Activated T-cell treated with anti-CD3 and anti-CD28 coated beads, Interleukin-2, amount 50 U/mL, for 4 hours (primary cell): ENCODE measurements around the gene SLC27A6. TPM values are rescaled to one million over a fixed set of nuclear protein-coding genes. Genes with fewer than 3 reads are reported as not detected.

Experiments
- ATAC-seq, 2 donors: fragments of 200-7000 bp; cut with Tn5 transposase; one replicate each; pipeline ENCODE4 v1.10.0; 2021
- DNase-seq: peaks from one replicate; pipeline ENCODE4 v3.0.0-alpha.2; 2020
- H3K27me3 Mint-ChIP-seq: one replicate; pipeline ENCODE4 v1.8.0; 2021; ENCODE audit warnings: low read depth, mixed read lengths
- H3K36me3 Mint-ChIP-seq: one replicate; pipeline ENCODE4 v1.8.0; 2022; ENCODE audit warnings: mixed read lengths; ENCODE audit not compliant: insufficient read depth
- H3K4me1 Mint-ChIP-seq: one replicate; pipeline ENCODE4 v1.8.0; 2021; ENCODE audit warnings: low read depth, mixed read lengths
- H3K4me3 Mint-ChIP-seq: one replicate; pipeline ENCODE4 v1.8.0; 2021; ENCODE audit warnings: mild to moderate bottlenecking, moderate library complexity, mixed read lengths
- H3K9me3 Mint-ChIP-seq: one replicate; pipeline ENCODE4 v1.8.0; 2021; ENCODE audit warnings: mixed read lengths
- total RNA-seq, 3 donors: library from RNA; stranded (reverse); gene quantifications; one replicate each; pipeline ENCODE4 v1.2.1, GENCODE V29; 2021

Gene SLC27A6
- total RNA-seq, 3 donors from 2014 or later: not detected

- ATAC-seq: no peak
- DNase-seq: no peak
- Mint-ChIP-seq H3K4me3 (no peak overlapping the region), H3K27me3 (peaks cover 3% of the 10 kb centered on the region), H3K9me3 (no peaks in the 10 kb centered on the region), H3K36me3 (no peaks in the 10 kb centered on the region), H3K4me1 (no peaks in the 10 kb centered on the region)
Measured at GRCh38 chr5:129063483-129064113, 98.3 kb downstream of the SLC27A6 start.

GRCh38 chr5:129065721-129066120 is 100.4 kb downstream of the SLC27A6 start:
- H3K4me3 Mint-ChIP-seq: no peak overlapping the region
- no peaks in the 10 kb centered on the region for H3K4me1 Mint-ChIP-seq
- no peaks in the 10 kb centered on the region for H3K9me3 Mint-ChIP-seq
- ATAC-seq: no peak
- H3K27me3 Mint-ChIP-seq: peaks cover 3% of the 10 kb centered on the region
- no peak for DNase-seq
- H3K36me3 Mint-ChIP-seq: no peaks in the 10 kb centered on the region

GRCh38 chr5:129067745-129068144 is 102.5 kb downstream of the SLC27A6 start:
- Mint-ChIP-seq H3K27me3 (no peaks in the 10 kb centered on the region), H3K9me3 (no peaks in the 10 kb centered on the region), H3K36me3 (no peaks in the 10 kb centered on the region), H3K4me3 (no peak overlapping the region), H3K4me1 (no peaks in the 10 kb centered on the region)
- ATAC-seq (no peak), DNase-seq (no peak)

- DNase-seq (no peak), ATAC-seq (no peak)
- Mint-ChIP-seq H3K4me3 (no peak overlapping the region), H3K4me1 (no peaks in the 10 kb centered on the region), H3K9me3 (no peaks in the 10 kb centered on the region), H3K36me3 (no peaks in the 10 kb centered on the region), H3K27me3 (peaks cover 9% of the 10 kb centered on the region)
Measured at GRCh38 chr5:129069292-129069691, 104.0 kb downstream of the SLC27A6 start.

GRCh38 chr5:129073111-129073510 is 107.8 kb downstream of the SLC27A6 start:
- no peaks in the 10 kb centered on the region for H3K36me3 Mint-ChIP-seq
- no peak overlapping the region for H3K4me3 Mint-ChIP-seq
- no peaks in the 10 kb centered on the region for H3K9me3 Mint-ChIP-seq
- no peaks in the 10 kb centered on the region for H3K4me1 Mint-ChIP-seq
- peaks cover 13% of the 10 kb centered on the region for H3K27me3 Mint-ChIP-seq
- no peak for DNase-seq
- no peak for ATAC-seq

GRCh38 chr5:129074903-129075302 is 109.6 kb downstream of the SLC27A6 start:
- no peaks in the 10 kb centered on the region for H3K36me3 Mint-ChIP-seq
- no peaks in the 10 kb centered on the region for H3K4me1 Mint-ChIP-seq
- H3K9me3 Mint-ChIP-seq: no peaks in the 10 kb centered on the region
- peaks cover 13% of the 10 kb centered on the region for H3K27me3 Mint-ChIP-seq
- H3K4me3 Mint-ChIP-seq: no peak overlapping the region
- no peak for ATAC-seq
- DNase-seq: no peak

- H3K4me3 Mint-ChIP-seq: no peak overlapping the region
- H3K36me3 Mint-ChIP-seq: no peaks in the 10 kb centered on the region
- DNase-seq: no peak
- H3K27me3 Mint-ChIP-seq: peaks cover 16% of the 10 kb centered on the region
- H3K9me3 Mint-ChIP-seq: no peaks in the 10 kb centered on the region
- ATAC-seq: no peak
- H3K4me1 Mint-ChIP-seq: no peaks in the 10 kb centered on the region
Measured at GRCh38 chr5:129077433-129078075, 112.3 kb downstream of the SLC27A6 start.

GRCh38 chr5:129078247-129078646 is 113.0 kb downstream of the SLC27A6 start:
- H3K4me3 Mint-ChIP-seq: no peak overlapping the region
- DNase-seq (no peak), ATAC-seq (no peak)
- H3K36me3 Mint-ChIP-seq: no peaks in the 10 kb centered on the region
- no peaks in the 10 kb centered on the region for H3K4me1 Mint-ChIP-seq
- H3K9me3 Mint-ChIP-seq: no peaks in the 10 kb centered on the region
- peaks cover 19% of the 10 kb centered on the region for H3K27me3 Mint-ChIP-seq

- Mint-ChIP-seq H3K27me3 (peaks cover 20% of the 10 kb centered on the region), H3K4me1 (no peaks in the 10 kb centered on the region), H3K9me3 (no peaks in the 10 kb centered on the region), H3K4me3 (no peak overlapping the region), H3K36me3 (no peaks in the 10 kb centered on the region)
- no peak for DNase-seq
- ATAC-seq: no peak
Measured at GRCh38 chr5:129078660-129079059, 113.4 kb downstream of the SLC27A6 start.

- no peak for ATAC-seq
- Mint-ChIP-seq H3K4me3 (no peak overlapping the region), H3K27me3 (peaks cover 13% of the 10 kb centered on the region), H3K9me3 (no peaks in the 10 kb centered on the region), H3K36me3 (no peaks in the 10 kb centered on the region), H3K4me1 (no peaks in the 10 kb centered on the region)
- no peak for DNase-seq
Measured at GRCh38 chr5:129079496-129079895, 114.2 kb downstream of the SLC27A6 start.

- H3K36me3 Mint-ChIP-seq: no peaks in the 10 kb centered on the region
- no peaks in the 10 kb centered on the region for H3K4me1 Mint-ChIP-seq
- H3K9me3 Mint-ChIP-seq: no peaks in the 10 kb centered on the region
- H3K4me3 Mint-ChIP-seq: no peak overlapping the region
- H3K27me3 Mint-ChIP-seq: peaks cover 10% of the 10 kb centered on the region
- no peak for DNase-seq
- no peak for ATAC-seq
Measured at GRCh38 chr5:129080766-129081165, 115.5 kb downstream of the SLC27A6 start.

- H3K27me3 Mint-ChIP-seq: peaks cover 12% of the 10 kb centered on the region
- no peaks in the 10 kb centered on the region for H3K36me3 Mint-ChIP-seq
- ATAC-seq (no peak), DNase-seq (no peak)
- no peak overlapping the region for H3K4me3 Mint-ChIP-seq
- H3K9me3 Mint-ChIP-seq: no peaks in the 10 kb centered on the region
- H3K4me1 Mint-ChIP-seq: no peaks in the 10 kb centered on the region
Measured at GRCh38 chr5:129082225-129083136, 117.2 kb downstream of the SLC27A6 start.
